Brain microvascular endothelial cell (primary cell): Measurements from ENCODE around the gene FAM131B.
"Not testable (repeated sequence)": the region's sequence is repeated elsewhere in the genome, so short reads cannot be mapped to it uniquely, and the experiment has no call there.

Experiments used
- DNase-seq: peaks from one replicate; pipeline ENCODE4 v3.0.0-alpha.2; 2020
- H3K27ac ChIP-seq: fragments of 250-450 bp; sonication (Bioruptor Pico); 2 replicates; pipeline ENCODE4 v1.5.1; 2020; ENCODE audit warnings: mild to moderate bottlenecking, moderate library complexity
- H3K27me3 ChIP-seq: fragments of 250-450 bp; sonication (Bioruptor Pico); replicated peaks from 2 replicates; pipeline ENCODE4 v1.5.1; 2020; ENCODE audit warnings: mild to moderate bottlenecking
- H3K36me3 ChIP-seq: fragments of 250-450 bp; sonication (Bioruptor Pico); replicated peaks from 2 replicates; pipeline ENCODE4 v1.5.1; 2020; ENCODE audit warnings: mild to moderate bottlenecking
- H3K4me3 ChIP-seq: 2 replicates; pipeline ENCODE4 v1.5.1; 2011; ENCODE audit warnings: low read depth, mild to moderate bottlenecking, control low read depth, low read length, moderate library complexity
- CTCF ChIP-seq: IDR thresholded peaks from 2 replicates; pipeline ENCODE4 v1.5.1; 2011; ENCODE audit warnings: low read depth, mild to moderate bottlenecking, moderate library complexity, low read length, control low read depth, inconsistent platforms; ENCODE audit errors: missing control alignments
- in situ Hi-C: cut with HindIII; loops from 2 replicates; pipeline ENCODE4 v1.10.0; 2017; ENCODE audit warnings: low sequenced_read_pairs, low pct_ligation_motif_present

FAM131B gene

GRCh38 chr7:143407287-143408251, 45.1 kb upstream of the FAM131B start:
- Histone ChIP-seq H3K27me3 (no peaks in the 10 kb centered on the region), H3K36me3 (no peaks in the 10 kb centered on the region), H3K4me3 (no peak overlapping the region), H3K27ac (no peak overlapping the region)
- no peak for DNase-seq
- no peak for TF ChIP-seq CTCF
- in situ Hi-C loops, result no loop called here

- Histone ChIP-seq H3K4me3 (no peak overlapping the region), H3K27me3 (no peaks in the 10 kb centered on the region), H3K27ac (no peak overlapping the region), H3K36me3 (no peaks in the 10 kb centered on the region)
- DNase-seq, result no peak
- no peak for TF ChIP-seq CTCF
- in situ Hi-C loops, result no loop called here
Measured at GRCh38 chr7:143406002-143406357, 43.5 kb upstream of the FAM131B start.

GRCh38 chr7:143405173-143406001, 42.9 kb upstream of the FAM131B start:
- Histone ChIP-seq H3K27me3 (no peaks in the 10 kb centered on the region), H3K27ac (no peak overlapping the region), H3K36me3 (no peaks in the 10 kb centered on the region), H3K4me3 (no peak overlapping the region)
- no peak for DNase-seq
- in situ Hi-C loops, result no loop called here
- TF ChIP-seq CTCF, result no peak

GRCh38 chr7:143402233-143402632, 39.7 kb upstream of the FAM131B start:
- DNase-seq, H3K27me3 ChIP-seq, H3K36me3 ChIP-seq, H3K4me3 ChIP-seq, H3K27ac ChIP-seq, in situ Hi-C loops: not testable (repeated sequence)

GRCh38 chr7:143401265-143401664, 38.8 kb upstream of the FAM131B start:
- TF ChIP-seq CTCF, result no peak
- H3K36me3 ChIP-seq, result no peaks in the 10 kb centered on the region

GRCh38 chr7:143399642-143400041, 37.1 kb upstream of the FAM131B start:
- Histone ChIP-seq H3K4me3 (no peak overlapping the region), H3K27ac (no peak overlapping the region), H3K36me3 (no peaks in the 10 kb centered on the region), H3K27me3 (no peaks in the 10 kb centered on the region)
- no peak for TF ChIP-seq CTCF
- DNase-seq, result no peak
- in situ Hi-C loops, result no loop called here

More at GRCh38 chr7:143401265-143401664, 38.8 kb upstream of the FAM131B start:
- no peak for DNase-seq
- in situ Hi-C loops, result no loop called here
- Histone ChIP-seq H3K27ac (no peak overlapping the region), H3K27me3 (no peaks in the 10 kb centered on the region), H3K4me3 (no peak overlapping the region)
